BE2C (cell line): Measurements from ENCODE around the gene KDM2B.

Source experiments
- DNase-seq: peaks from one replicate; pipeline ENCODE4 v3.0.0-alpha.2; 2020
- H3K27me3 ChIP-seq: fragments of 250-450 bp; sonication (Bioruptor Pico); 2 replicates; pipeline ENCODE4 v1.5.1; 2020; ENCODE audit warnings: mild to moderate bottlenecking
- H3K36me3 ChIP-seq: fragments of 250-450 bp; sonication (Bioruptor Pico); 2 replicates; pipeline ENCODE4 v1.5.1; 2020; ENCODE audit warnings: mild to moderate bottlenecking
- H3K4me1 ChIP-seq: fragments of 250-450 bp; sonication (Bioruptor Pico); 2 replicates; pipeline ENCODE4 v1.5.1; 2020
- H3K4me3 ChIP-seq: 2 replicates; pipeline ENCODE4 v1.5.1; 2011; ENCODE audit warnings: low read depth, low read length
- H3K9me3 ChIP-seq: fragments of 250-450 bp; sonication (Bioruptor Pico); 2 replicates; pipeline ENCODE4 v1.5.1; 2020
- TF ChIP-seq, protein P1 (sequence below): IDR thresholded peaks from 2 replicates; pipeline ENCODE4 v1.5.1; 2012; ENCODE audit warnings: mild to moderate bottlenecking, low read depth, low read length

The KDM2B gene

DNA sequence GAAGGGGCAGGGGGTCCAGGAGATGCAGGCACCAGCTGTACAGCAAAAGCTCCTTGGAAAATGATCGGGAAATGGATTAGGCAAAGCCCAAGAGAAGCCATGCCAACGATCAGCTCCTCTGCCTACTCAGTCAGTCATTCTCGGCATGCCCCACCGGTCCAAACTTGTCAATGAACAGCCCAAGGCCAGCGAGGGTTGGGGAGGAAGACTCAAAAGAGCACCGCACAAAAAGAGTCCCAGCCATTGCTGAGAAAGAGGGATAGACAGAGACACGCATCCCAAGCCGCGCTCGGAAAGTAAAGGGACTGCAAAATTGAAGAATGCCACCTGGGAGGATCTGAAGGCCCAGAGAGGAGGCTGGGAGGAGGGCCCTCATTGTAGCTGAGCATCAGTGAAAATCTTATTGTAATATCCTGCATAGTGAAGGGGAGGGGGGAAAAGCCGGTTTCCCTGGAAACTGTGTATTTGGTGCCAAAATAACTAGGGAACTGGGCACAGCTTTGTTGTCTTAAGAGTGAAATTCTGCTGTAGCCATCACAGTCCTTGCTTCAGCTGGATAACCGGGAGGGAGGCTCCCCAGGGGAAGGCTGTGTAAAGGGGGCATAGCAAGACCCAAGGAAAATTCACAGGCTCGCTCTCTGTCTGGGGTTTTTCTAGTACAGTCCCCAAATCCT, 4.7 kb downstream of the KDM2B start:
- no peaks in the 10 kb centered on the region for H3K4me1 ChIP-seq
- peaks cover 23% of the 10 kb centered on the region for H3K36me3 ChIP-seq
- H3K27me3 ChIP-seq = no peaks in the 10 kb centered on the region
- no peak for DNase-seq
- H3K4me3 ChIP-seq = no peak overlapping the region
- no peaks in the 10 kb centered on the region for H3K9me3 ChIP-seq
- TF ChIP-seq, protein P1, sequence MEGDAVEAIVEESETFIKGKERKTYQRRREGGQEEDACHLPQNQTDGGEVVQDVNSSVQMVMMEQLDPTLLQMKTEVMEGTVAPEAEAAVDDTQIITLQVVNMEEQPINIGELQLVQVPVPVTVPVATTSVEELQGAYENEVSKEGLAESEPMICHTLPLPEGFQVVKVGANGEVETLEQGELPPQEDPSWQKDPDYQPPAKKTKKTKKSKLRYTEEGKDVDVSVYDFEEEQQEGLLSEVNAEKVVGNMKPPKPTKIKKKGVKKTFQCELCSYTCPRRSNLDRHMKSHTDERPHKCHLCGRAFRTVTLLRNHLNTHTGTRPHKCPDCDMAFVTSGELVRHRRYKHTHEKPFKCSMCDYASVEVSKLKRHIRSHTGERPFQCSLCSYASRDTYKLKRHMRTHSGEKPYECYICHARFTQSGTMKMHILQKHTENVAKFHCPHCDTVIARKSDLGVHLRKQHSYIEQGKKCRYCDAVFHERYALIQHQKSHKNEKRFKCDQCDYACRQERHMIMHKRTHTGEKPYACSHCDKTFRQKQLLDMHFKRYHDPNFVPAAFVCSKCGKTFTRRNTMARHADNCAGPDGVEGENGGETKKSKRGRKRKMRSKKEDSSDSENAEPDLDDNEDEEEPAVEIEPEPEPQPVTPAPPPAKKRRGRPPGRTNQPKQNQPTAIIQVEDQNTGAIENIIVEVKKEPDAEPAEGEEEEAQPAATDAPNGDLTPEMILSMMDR = no peak

DNA sequence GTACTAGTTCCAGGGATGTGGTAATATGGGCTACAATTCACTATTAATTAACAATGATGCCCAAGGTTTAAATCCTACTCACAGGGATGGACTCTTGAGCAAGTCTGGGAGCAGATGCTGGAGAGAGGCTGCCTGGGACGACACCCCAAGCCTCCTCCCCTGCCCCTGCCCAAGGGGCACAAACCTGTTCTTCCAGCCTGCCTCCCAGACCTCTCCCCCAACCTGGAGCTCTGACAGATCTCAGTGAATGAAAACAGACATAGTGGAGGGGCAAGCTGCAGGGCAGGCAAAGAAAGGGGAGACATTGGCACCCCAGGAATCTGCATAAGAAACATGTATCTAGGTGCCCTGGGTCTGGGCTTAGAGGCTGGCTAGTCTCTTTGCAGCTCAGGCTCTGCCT, 5.8 kb downstream of the KDM2B start:
- TF ChIP-seq, protein P1 = no peak
- DNase-seq = no peak
- H3K36me3 ChIP-seq = peaks cover 30% of the 10 kb centered on the region
- H3K4me3 ChIP-seq = no peak overlapping the region
- H3K9me3 ChIP-seq = no peaks in the 10 kb centered on the region
- no peaks in the 10 kb centered on the region for H3K27me3 ChIP-seq
- H3K4me1 ChIP-seq = no peaks in the 10 kb centered on the region

GRCh38 chr12:121574025-121574424, 6.8 kb downstream of the KDM2B start:
- Histone ChIP-seq H3K36me3 (peaks cover 30% of the 10 kb centered on the region), H3K4me1 (no peaks in the 10 kb centered on the region), H3K27me3 (no peaks in the 10 kb centered on the region), H3K4me3 (no peak overlapping the region), H3K9me3 (no peaks in the 10 kb centered on the region)
- DNase-seq = no peak
- TF ChIP-seq, protein P1 = no peak

DNA sequence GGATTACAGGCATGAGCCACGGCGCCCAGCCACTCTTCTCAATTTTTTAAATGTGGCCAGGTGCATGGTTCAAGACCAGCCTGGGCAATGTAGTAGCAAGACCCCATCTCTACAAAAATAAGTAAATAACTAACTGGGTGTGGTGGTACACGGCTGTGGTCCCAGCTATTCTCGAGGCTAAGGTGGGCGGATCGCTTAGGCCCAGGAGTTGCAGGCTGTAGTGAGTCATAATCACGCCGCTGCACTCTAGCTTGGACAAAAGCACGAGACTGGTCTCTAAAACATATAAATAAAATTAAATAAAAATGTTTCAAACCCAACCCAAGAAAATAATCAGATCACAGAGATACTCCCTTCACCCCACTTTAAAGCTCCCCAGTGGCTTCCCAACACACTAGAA, 8.9 kb downstream of the KDM2B start:
- no peaks in the 10 kb centered on the region for H3K9me3 ChIP-seq
- H3K4me1 ChIP-seq = no peaks in the 10 kb centered on the region
- H3K4me3 ChIP-seq = no peak overlapping the region
- DNase-seq = no peak
- peaks cover 30% of the 10 kb centered on the region for H3K36me3 ChIP-seq
- no peaks in the 10 kb centered on the region for H3K27me3 ChIP-seq
- TF ChIP-seq, protein P1 = no peak

DNA sequence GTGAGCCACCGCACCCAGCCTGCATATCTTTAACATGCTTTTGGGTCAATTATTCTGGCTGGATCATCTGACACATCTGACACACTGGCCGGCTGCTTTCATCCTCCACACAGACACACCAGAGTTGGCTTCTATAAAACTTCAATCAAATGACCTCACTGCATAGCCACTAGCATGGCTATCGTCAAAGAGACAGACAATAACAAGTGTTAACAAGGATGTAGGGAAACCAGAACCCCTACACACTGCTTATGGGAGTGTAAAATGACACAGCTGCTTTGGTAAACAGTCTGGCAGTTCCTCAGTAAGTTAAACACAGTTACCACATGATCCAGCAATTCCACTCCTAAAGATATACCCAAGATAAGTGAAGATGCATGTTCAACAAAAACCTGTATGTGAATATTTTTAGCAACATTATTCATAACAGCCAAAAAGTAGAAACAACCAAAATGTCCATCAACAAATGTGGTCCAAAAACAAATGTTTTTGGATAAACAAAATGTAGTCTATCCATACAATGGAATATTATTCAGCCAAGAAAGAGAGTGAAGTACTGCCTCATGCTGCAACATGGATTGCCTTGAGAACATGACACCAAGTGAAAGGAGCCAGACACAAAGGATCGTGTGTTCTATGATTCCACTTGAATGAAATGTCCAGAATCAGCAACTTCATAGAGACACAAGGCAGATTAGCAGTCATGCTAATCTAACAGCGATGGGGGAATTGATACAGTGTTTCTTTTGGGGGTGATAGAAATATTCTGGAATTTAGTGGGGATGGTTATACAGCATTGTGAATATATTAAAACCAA, 10.1 kb downstream of the KDM2B start:
- H3K4me3 ChIP-seq = no peak overlapping the region
- TF ChIP-seq, protein P1 = no peak
- no peaks in the 10 kb centered on the region for H3K4me1 ChIP-seq
- H3K36me3 ChIP-seq = peaks cover 27% of the 10 kb centered on the region
- H3K9me3 ChIP-seq = no peaks in the 10 kb centered on the region
- H3K27me3 ChIP-seq = no peaks in the 10 kb centered on the region
- no peak for DNase-seq
